ENCODE data around the gene CCDC33. TPM values are rescaled to one million over a fixed set of nuclear protein-coding genes. Genes with fewer than 3 reads are reported as not detected.

Gene CCDC33
- total RNA-seq, 1 donor from 2014 or later: not detected

- H3K36me3 Mint-ChIP-seq (ENCODE audit: unreplicated experiment): no peaks in the 10 kb centered on the region
- H3K9me3 Mint-ChIP-seq (ENCODE audit: unreplicated experiment): no peaks in the 10 kb centered on the region
- H3K27me3 Mint-ChIP-seq (ENCODE audit: unreplicated experiment): no peaks in the 10 kb centered on the region
Measured at GRCh38 chr15:74343797-74344127, 107.6 kb downstream of the CCDC33 start.

GRCh38 chr15:74345051-74345450 lies 108.9 kb downstream of the CCDC33 start:
- Mint-ChIP-seq H3K4me1 (ENCODE audit: unreplicated experiment) (peaks cover 10% of the 10 kb centered on the region), H3K4me3 (ENCODE audit: unreplicated experiment) (no peak overlapping the region), H3K27ac (ENCODE audit: unreplicated experiment) (no peak overlapping the region), H3K27me3 (ENCODE audit: unreplicated experiment) (no peaks in the 10 kb centered on the region), H3K36me3 (ENCODE audit: unreplicated experiment) (no peaks in the 10 kb centered on the region), H3K9me3 (ENCODE audit: unreplicated experiment) (no peaks in the 10 kb centered on the region)
- TF ChIP-seq CTCF (IDR thresholded peaks at IDR 0.05): no peak
- DNase-seq (ENCODE audit: extremely low spot score, unreplicated experiment): no peak

More at GRCh38 chr15:74343797-74344127, 107.6 kb downstream of the CCDC33 start:
- Mint-ChIP-seq H3K4me1 (ENCODE audit: unreplicated experiment) (peaks cover 10% of the 10 kb centered on the region), H3K27ac (ENCODE audit: unreplicated experiment) (no peak overlapping the region), H3K4me3 (ENCODE audit: unreplicated experiment) (no peak overlapping the region)
- no peak for DNase-seq (ENCODE audit: extremely low spot score, unreplicated experiment)
- TF ChIP-seq CTCF (IDR thresholded peaks at IDR 0.05): no peak

GRCh38 chr15:74347757-74348250 lies 111.7 kb downstream of the CCDC33 start:
- Mint-ChIP-seq H3K9me3 (ENCODE audit: unreplicated experiment) (no peaks in the 10 kb centered on the region), H3K4me3 (ENCODE audit: unreplicated experiment) (no peak overlapping the region), H3K36me3 (ENCODE audit: unreplicated experiment) (no peaks in the 10 kb centered on the region), H3K4me1 (ENCODE audit: unreplicated experiment) (peaks cover 10% of the 10 kb centered on the region), H3K27ac (ENCODE audit: unreplicated experiment) (no peak overlapping the region), H3K27me3 (ENCODE audit: unreplicated experiment) (peaks cover 3% of the 10 kb centered on the region)
- TF ChIP-seq CTCF (IDR thresholded peaks at IDR 0.05): no peak
- DNase-seq (ENCODE audit: extremely low spot score, unreplicated experiment): no peak

- H3K4me1 Mint-ChIP-seq (ENCODE audit: unreplicated experiment): peaks cover 10% of the 10 kb centered on the region
- no peak for TF ChIP-seq CTCF (IDR thresholded peaks at IDR 0.05)
- no peak overlapping the region for H3K4me3 Mint-ChIP-seq (ENCODE audit: unreplicated experiment)
- no peaks in the 10 kb centered on the region for H3K9me3 Mint-ChIP-seq (ENCODE audit: unreplicated experiment)
- peaks cover 13% of the 10 kb centered on the region for H3K27me3 Mint-ChIP-seq (ENCODE audit: unreplicated experiment)
- H3K27ac Mint-ChIP-seq (ENCODE audit: unreplicated experiment): no peak overlapping the region
- no peaks in the 10 kb centered on the region for H3K36me3 Mint-ChIP-seq (ENCODE audit: unreplicated experiment)
- DNase-seq (ENCODE audit: extremely low spot score, unreplicated experiment): no peak
Measured at GRCh38 chr15:74349241-74349778, 113.2 kb downstream of the CCDC33 start.

- no peak for DNase-seq (ENCODE audit: extremely low spot score, unreplicated experiment)
- H3K27ac Mint-ChIP-seq (ENCODE audit: unreplicated experiment): no peak overlapping the region
- no peak for TF ChIP-seq CTCF (IDR thresholded peaks at IDR 0.05)
- H3K9me3 Mint-ChIP-seq (ENCODE audit: unreplicated experiment): no peaks in the 10 kb centered on the region
- H3K4me1 Mint-ChIP-seq (ENCODE audit: unreplicated experiment): peaks cover 2% of the 10 kb centered on the region
- peaks cover 24% of the 10 kb centered on the region for H3K27me3 Mint-ChIP-seq (ENCODE audit: unreplicated experiment)
- H3K36me3 Mint-ChIP-seq (ENCODE audit: unreplicated experiment): no peaks in the 10 kb centered on the region
- no peak overlapping the region for H3K4me3 Mint-ChIP-seq (ENCODE audit: unreplicated experiment)
Measured at GRCh38 chr15:74350295-74351275, 114.5 kb downstream of the CCDC33 start.

All from osteocyte (in vitro differentiated cells).